H1 (cell line): ENCODE data around the gene CIITA. TPM values are rescaled to one million over a fixed set of nuclear protein-coding genes. Genes with fewer than 3 reads are reported as not detected.

Experiments
- CTCF ChIA-PET: fragments of 300-600 bp; sonication (Branson Sonifier 250); formaldehyde crosslinking; loops from one replicate; lab custom pipeline; 2021; ENCODE audit not compliant: partially characterized antibody; lab: Charles Lee
- POLR2A ChIA-PET: fragments of 300-600 bp; sonication (Branson Sonifier 250); formaldehyde crosslinking; loops from one replicate; lab custom pipeline; 2021; ENCODE audit warnings: inconsistent platforms; ENCODE audit not compliant: partially characterized antibody; lab: Charles Lee
- DNase-seq, 2 experiments: peaks; one replicate each; pipeline versions ENCODE4 v3.0.0 to v3.0.0-alpha.2; 2010 to 2022; ENCODE audit warnings: low spot score in 2 of 2, low read depth in 1 of 2, mixed read lengths in 1 of 2
- FAIRE-seq: peaks from 2 replicates; lab custom pipeline; 2011; peaks lifted over from hg19 to GRCh38; lab: Jason Lieb, UNC
- H2AFZ ChIP-seq: 2 replicates; pipeline ENCODE4 v1.8.1; 2012; ENCODE audit warnings: low read length, inconsistent platforms
- H2AK5ac ChIP-seq: 2 replicates; pipeline ENCODE4 v1.6.1; 2013; ENCODE audit warnings: low read depth, low read length
- H2BK120ac ChIP-seq: replicated peaks from 2 replicates; pipeline ENCODE3; 2013; ENCODE audit warnings: low read depth, low read length, inconsistent platforms
- H2BK12ac ChIP-seq: 2 replicates; pipeline ENCODE4 v1.6.1; 2013; ENCODE audit warnings: low read depth, low read length
- H2BK15ac ChIP-seq: 2 replicates; pipeline ENCODE4 v1.6.1; 2013; ENCODE audit warnings: low read length
- H2BK20ac ChIP-seq: 2 replicates; pipeline ENCODE4 v1.6.1; 2013; ENCODE audit warnings: low read length
- H2BK5ac ChIP-seq: 2 replicates; pipeline ENCODE4 v1.6.1; 2013; ENCODE audit warnings: low read depth, low read length
- H3K14ac ChIP-seq: 2 replicates; pipeline ENCODE4 v1.6.1; 2013; ENCODE audit warnings: inconsistent platforms; ENCODE audit not compliant: insufficient read length
- H3K18ac ChIP-seq: 2 replicates; pipeline ENCODE4 v1.6.1; 2013; ENCODE audit warnings: low read length; ENCODE audit errors: extremely low read depth
- H3K23ac ChIP-seq: 2 replicates; pipeline ENCODE4 v1.6.1; 2013; ENCODE audit warnings: inconsistent platforms; ENCODE audit not compliant: insufficient read length
- H3K23me2 ChIP-seq: 2 replicates; pipeline ENCODE4 v1.6.1; 2013; ENCODE audit warnings: low read depth, low read length
- H3K27ac ChIP-seq: 2 replicates; pipeline ENCODE4 v1.6.1; 2011; ENCODE audit warnings: low read depth, low read length, inconsistent platforms
- H3K27me3 ChIP-seq, 4 experiments: replicated peaks in 1 of 4; 1 replicate in 1 of 4; 2 replicates in 3 of 4; pipeline versions ENCODE4 v1.6.1 to v1.8.1; 2011 to 2013; ENCODE audit warnings: low read length in 3 of 4, mild to moderate bottlenecking in 3 of 4, inconsistent platforms in 2 of 4, mixed read lengths in 2 of 4, moderate library complexity in 1 of 4; ENCODE audit not compliant: control insufficient read depth in 3 of 4, insufficient read depth in 3 of 4; ENCODE audit errors: extremely low read depth in 1 of 4
- H3K36me3 ChIP-seq, 4 experiments: 2 replicates each; pipeline versions ENCODE4 v1.6.1 to v1.8.1; 2011 to 2013; ENCODE audit warnings: mild to moderate bottlenecking in 4 of 4, low read length in 3 of 4, moderate library complexity in 2 of 4, control low read depth in 1 of 4, inconsistent platforms in 1 of 4; ENCODE audit not compliant: insufficient read depth in 4 of 4, control insufficient read depth in 2 of 4
- H3K4ac ChIP-seq: replicated peaks from 2 replicates; pipeline ENCODE3; 2013; ENCODE audit warnings: low read length, low read depth, mixed read lengths, inconsistent platforms; ENCODE audit not compliant: insufficient read length
- H3K4me1 ChIP-seq, 4 experiments: replicated peaks in 1 of 4; 1 replicate in 1 of 4; 2 replicates in 3 of 4; pipeline versions ENCODE4 v1.6.1 to v1.8.1; 2011 to 2013; ENCODE audit warnings: low read length in 3 of 4, inconsistent platforms in 2 of 4, mixed read lengths in 1 of 4; ENCODE audit not compliant: insufficient read depth in 4 of 4, control insufficient read depth in 3 of 4
- H3K4me2 ChIP-seq, 2 experiments: 2 replicates each; pipeline versions ENCODE4 v1.6.1 to v1.8.1; 2011 to 2013; ENCODE audit warnings: low read depth in 2 of 2, low read length in 2 of 2, control low read depth in 1 of 2, inconsistent platforms in 1 of 2, mild to moderate bottlenecking in 1 of 2; ENCODE audit not compliant: insufficient read depth in 1 of 2
- H3K4me3 ChIP-seq, 4 experiments: fragments of 200-600, 300-600 bp in 1 of 4; sonication (generic), shearing (Covaris generic), sonication (Bioruptor Twin) in 1 of 4; 2 replicates each; pipeline versions ENCODE4 v1.5.1 to v1.8.1; 2011 to 2016; ENCODE audit warnings: low read length in 4 of 4, low read depth in 3 of 4, control low read depth in 2 of 4, inconsistent platforms in 2 of 4, mild to moderate bottlenecking in 2 of 4, mixed read lengths in 1 of 4, moderate library complexity in 1 of 4; ENCODE audit not compliant: insufficient read depth in 2 of 4; ENCODE audit errors: extremely low read depth in 1 of 4
- H3K56ac ChIP-seq: replicated peaks from 2 replicates; pipeline ENCODE3; 2013; ENCODE audit warnings: low read depth, mild to moderate bottlenecking, mixed read lengths, low read length, inconsistent platforms; ENCODE audit not compliant: insufficient read length
- H3K79me1 ChIP-seq: 2 replicates; pipeline ENCODE4 v1.6.1; 2013; ENCODE audit warnings: low read depth, low read length, control low read depth
- H3K79me2 ChIP-seq, 2 experiments: 2 replicates each; pipeline versions ENCODE4 v1.6.1 to v1.8.1; 2012 to 2013; ENCODE audit warnings: low read length in 2 of 2, mild to moderate bottlenecking in 2 of 2, inconsistent platforms in 1 of 2; ENCODE audit not compliant: insufficient read depth in 2 of 2, control insufficient read depth in 1 of 2
- H3K9ac ChIP-seq, 4 experiments: replicated peaks in 1 of 4; 1 replicate in 1 of 4; 2 replicates in 3 of 4; pipeline versions ENCODE4 v1.6.1 to v1.8.1; 2011 to 2013; ENCODE audit warnings: low read depth in 3 of 4, low read length in 3 of 4, control low read depth in 2 of 4, mild to moderate bottlenecking in 2 of 4, moderate library complexity in 2 of 4, inconsistent platforms in 1 of 4; ENCODE audit errors: extremely low read depth in 1 of 4
- H3K9me3 ChIP-seq, 2 experiments: 2 replicates each; pipeline versions ENCODE4 v1.6.1 to v1.8.1; 2012 to 2013; ENCODE audit warnings: mild to moderate bottlenecking in 2 of 2, moderate library complexity in 2 of 2, control low read depth in 1 of 2, inconsistent platforms in 1 of 2, low read depth in 1 of 2, low read length in 1 of 2, mixed read lengths in 1 of 2; ENCODE audit not compliant: insufficient read depth in 2 of 2
- H4K20me1 ChIP-seq, 2 experiments: replicated peaks in 1 of 2; 2 replicates each; pipeline versions ENCODE3 to v1.8.1; 2011 to 2013; ENCODE audit warnings: inconsistent platforms in 2 of 2, low read length in 2 of 2, mild to moderate bottlenecking in 1 of 2; ENCODE audit not compliant: insufficient read depth in 2 of 2, control insufficient read depth in 1 of 2
- H4K5ac ChIP-seq: 2 replicates; pipeline ENCODE4 v1.6.1; 2013; ENCODE audit warnings: low read length, low read depth, mixed read lengths, inconsistent platforms; ENCODE audit not compliant: insufficient read length
- H4K8ac ChIP-seq: 2 replicates; pipeline ENCODE4 v1.8.0; 2013; ENCODE audit warnings: mild to moderate bottlenecking, moderate library complexity, low read length, inconsistent platforms; ENCODE audit not compliant: insufficient read depth; ENCODE audit errors: extremely low read depth
- H4K91ac ChIP-seq: replicated peaks from 2 replicates; pipeline ENCODE3; 2013; ENCODE audit warnings: low read length, mixed read lengths, inconsistent platforms; ENCODE audit not compliant: insufficient read length
- BRCA1 ChIP-seq: IDR thresholded peaks from 2 replicates; pipeline ENCODE4 v1.6.1; 2012; ENCODE audit warnings: low read depth, low read length, improper control_type of control experiment
- CBX8 ChIP-seq: fragments of 300-800, 300-1000 bp; sonication (generic); IDR thresholded peaks from 2 replicates; pipeline ENCODE4 v1.7.1; 2016; ENCODE audit warnings: low read depth, low read length, borderline replicate concordance
- HDAC2 ChIP-seq, 2 experiments: fragments of 300-600 bp in 1 of 2; sonication (generic) in 1 of 2; IDR thresholded peaks; 2 replicates each; pipeline ENCODE4 v1.6.1; 2011 to 2012; ENCODE audit warnings: low read depth in 2 of 2, low read length in 2 of 2, mild to moderate bottlenecking in 2 of 2, moderate library complexity in 2 of 2, borderline replicate concordance in 1 of 2, inconsistent platforms in 1 of 2
- KDM1A ChIP-seq: fragments of 200-600, 300-600 bp; sonication (generic); IDR thresholded peaks from 2 replicates; pipeline ENCODE4 v1.7.1; 2016; ENCODE audit warnings: mild to moderate bottlenecking, low read length, borderline replicate concordance
- PHF8 ChIP-seq: fragments of 200-600 bp; sonication (generic); conservative IDR thresholded peaks from 2 replicates; pipeline ENCODE4 v1.7.1; 2012; ENCODE audit warnings: low read depth, mild to moderate bottlenecking, inconsistent platforms, low read length, moderate library complexity
- SAP30 ChIP-seq: fragments of 300-600 bp; sonication (generic); IDR thresholded peaks from 2 replicates; pipeline ENCODE4 v1.7.1; 2012; ENCODE audit warnings: low read length, moderate library complexity, mild to moderate bottlenecking, inconsistent platforms; ENCODE audit not compliant: insufficient read depth, insufficient replicate concordance
- SRF ChIP-seq: IDR thresholded peaks from 2 replicates; pipeline ENCODE4 v1.6.1; 2011; ENCODE audit warnings: mild to moderate bottlenecking, low read depth, low read length, moderate library complexity
- SUZ12 ChIP-seq: fragments of 200-600 bp; sonication (generic); IDR thresholded peaks from 2 replicates; pipeline ENCODE4 v1.6.1; 2012; ENCODE audit warnings: mild to moderate bottlenecking, inconsistent platforms, low read length, moderate library complexity, mixed read lengths
- WGBS, 2 experiments: shearing (Covaris generic) in 1 of 2; methylation state at CpG; one replicate each; pipeline versions ENCODE4 v1.1.6 to v1.1.7; 2013 to 2015; ENCODE audit warnings: low lambda C conversion rate in 2 of 2, mixed read lengths in 2 of 2, inconsistent platforms in 1 of 2, low coverage in 1 of 2, missing lambda C conversion rate in 1 of 2; ENCODE audit not compliant: insufficient replicate concordance in 2 of 2, insufficient coverage in 1 of 2, insufficient read length in 1 of 2; ENCODE audit errors: extremely low coverage in 1 of 2, missing lambda C conversion rate in 1 of 2; 5-methylcytosine and 5-hydroxymethylcytosine counted together
- polyA plus RNA-seq, 7 experiments: library from polyadenylated mRNA; depleted of rRNA in 3 of 7; stranded (reverse) in 5 of 7; unstranded in 2 of 7; fragments of >200 nt in 5 of 7; fragments of 200-250 nt in 2 of 7; gene quantifications; 1 replicate in 5 of 7; 2 replicates in 1 of 7; 4 replicates in 1 of 7; pipeline versions ENCODE4 v1.2.1 to v1.2.3, GENCODE V29; 2011 to 2013; ENCODE audit warnings: missing spikeins in 2 of 7, mixed read lengths in 2 of 7
- total RNA-seq: library from RNA; stranded (reverse); fragmentation: NEBNext Ultra II Directional; extraction: Animal tissue kit (Norgen Biotek cat#: 25700); gene quantifications from 2 replicates; pipeline ENCODE4 v1.2.1, GENCODE V29; 2021

Gene CIITA
- total and polyA plus RNA-seq, 2 of the 8 experiments (the other 6 are each of a cell fraction or from before 2014, with no cell fraction given): 0.07 to 0.17 TPM

DNA sequence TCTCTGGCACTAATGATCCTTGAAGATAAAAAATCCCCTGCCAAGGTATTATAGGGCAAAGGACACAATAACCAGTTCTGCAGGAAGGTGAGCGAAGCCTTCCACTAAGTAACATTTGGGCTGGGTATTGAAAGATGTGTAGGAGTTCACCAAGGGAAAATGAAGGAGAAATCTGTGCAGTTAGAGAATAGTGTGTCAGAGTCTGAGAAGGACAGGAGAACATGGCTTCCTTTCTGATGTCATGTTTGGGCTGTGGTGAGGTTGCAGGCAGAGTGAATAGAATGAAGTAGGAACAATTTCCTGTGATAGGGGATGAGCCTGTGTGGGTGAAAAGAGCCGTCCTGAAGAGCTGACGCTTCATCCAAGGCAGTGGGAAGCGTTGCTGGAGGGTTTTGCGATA, 24.1 kb upstream of the CIITA start:
- no peaks in the 10 kb centered on the region for H3K79me1 ChIP-seq
- H3K9ac ChIP-seq: no peak overlapping the region
- FAIRE-seq (no peak), DNase-seq (no peak)
- H4K91ac ChIP-seq: no peak overlapping the region
- H3K23ac ChIP-seq: no peak overlapping the region
- no peak overlapping the region for H4K8ac ChIP-seq
- no peak overlapping the region for H3K4ac ChIP-seq
- H3K18ac ChIP-seq: no peak overlapping the region
- H2BK20ac ChIP-seq: no peak overlapping the region
- no peak overlapping the region for H3K14ac ChIP-seq
- H3K56ac ChIP-seq: no peak overlapping the region
- WGBS, 2 experiments: 92% methylated on average over 5 of the region's 5 CpGs; no CpG with 5 or more reads in 1 of the 2 experiments
- H2BK15ac ChIP-seq: no peak overlapping the region
- H3K36me3 ChIP-seq: no peaks in the 10 kb centered on the region
- H2BK120ac ChIP-seq: no peak overlapping the region
- no peaks in the 10 kb centered on the region for H3K23me2 ChIP-seq
- H3K27ac ChIP-seq: no peak overlapping the region
- no peaks in the 10 kb centered on the region for H3K9me3 ChIP-seq
- no peaks in the 10 kb centered on the region; a peak in 1 of 7 replicates for H3K27me3 ChIP-seq
- H4K5ac ChIP-seq: no peak overlapping the region
- H2BK12ac ChIP-seq: no peak overlapping the region
- H3K4me2 ChIP-seq: no peak overlapping the region
- H2AK5ac ChIP-seq: no peak overlapping the region
- ChIA-PET CTCF (no interaction called here), POLR2A (interaction anchor here (0.8 kb wide), 1 partner anchor 18 kb away, joined by 3 read pairs; no protein-coding TSS in a partner anchor)
- H2BK5ac ChIP-seq: no peak overlapping the region
- no peak overlapping the region for H3K4me3 ChIP-seq
- no peaks in the 10 kb centered on the region for H3K4me1 ChIP-seq
- H2AFZ ChIP-seq: peak overlapping the region; percentile 23; the same call in 1 of the 2 replicates
- no peak for TF ChIP-seq CBX8
- no peak for TF ChIP-seq BRCA1
- TF ChIP-seq KDM1A: no peak
- no peak for TF ChIP-seq PHF8
- no peak for TF ChIP-seq SUZ12
- TF ChIP-seq HDAC2 (IDR thresholded peaks at IDR 0.05; ENCODE audit: borderline replicate concordance in 1 of 2, low read depth in 2 of 2, low read length in 2 of 2): no peak
- TF ChIP-seq SAP30: no peak
- no peak for TF ChIP-seq SRF
- TF ChIP-seq, all 59 proteins: peak for 0
- Histone ChIP-seq H3K79me2 (no peaks in the 10 kb centered on the region), H4K20me1 (no peaks in the 10 kb centered on the region)
